SU-DHL-6 (cell line): ENCODE measurements around the gene AEBP1.

ENCODE experiments used
- CTCF ChIP-seq: fragments of 200-600 bp; sonication (generic); IDR thresholded peaks from one replicate; pipeline ENCODE4 v1.5.1; 2017; ENCODE audit warnings: antibody characterized with exemption, mild to moderate bottlenecking, low read length, moderate library complexity; ENCODE audit not compliant: insufficient read depth, poor library complexity, severe bottlenecking
- EZH2phosphoT487 ChIP-seq: fragments of 200-600 bp; sonication (generic), shearing (Covaris generic); conservative IDR thresholded peaks from 2 replicates; pipeline ENCODE4 v1.6.1; 2018; ENCODE audit warnings: mild to moderate bottlenecking, antibody characterized with exemption, low read length, moderate library complexity, mixed read lengths

- TF ChIP-seq CTCF, result no peak
- TF ChIP-seq EZH2phosphoT487, result no peak
These were observed 30.3 kb upstream of the AEBP1 start for GRCh38 chr7:44073664-44074348.
